Activated CD8-positive, alpha-beta T cell treated with anti-CD3 and anti-CD28 coated beads for 36 hours (primary cell): ENCODE results near the gene HS3ST2. TPM values are rescaled to one million over a fixed set of nuclear protein-coding genes. Genes with fewer than 3 reads are reported as not detected.

ENCODE experiments used
- ATAC-seq: fragments of 200-7000 bp; cut with Tn5 transposase; one replicate; pipeline ENCODE4 v1.10.0; 2021; ENCODE audit warnings: mild to moderate bottlenecking, moderate library complexity
- CTCF ChIA-PET: fragments of 350-600 bp; sonication (Branson Sonifier 250); formaldehyde crosslinking; loops from one replicate; lab custom pipeline; 2021; ENCODE audit warnings: antibody characterized with exemption; lab: Charles Lee
- POLR2A ChIA-PET: fragments of 350-600 bp; sonication (Branson Sonifier 250); formaldehyde crosslinking; loops from one replicate; lab custom pipeline; 2021; ENCODE audit warnings: antibody characterized with exemption; lab: Charles Lee
- DNase-seq: peaks from one replicate; pipeline ENCODE4 v3.0.0-alpha.2; 2020
- H3K27ac Mint-ChIP-seq: one replicate; pipeline ENCODE4 v1.8.0; 2021; ENCODE audit warnings: mild to moderate bottlenecking, mixed read lengths
- H3K27me3 Mint-ChIP-seq: one replicate; pipeline ENCODE4 v1.8.0; 2021; ENCODE audit warnings: mixed read lengths
- H3K36me3 Mint-ChIP-seq: one replicate; pipeline ENCODE4 v1.8.0; 2021; ENCODE audit warnings: low read depth, mixed read lengths
- H3K4me1 Mint-ChIP-seq: one replicate; pipeline ENCODE4 v1.8.0; 2021; ENCODE audit warnings: low read depth, mixed read lengths
- H3K4me3 Mint-ChIP-seq: one replicate; pipeline ENCODE4 v1.8.0; 2021; ENCODE audit warnings: mild to moderate bottlenecking, moderate library complexity, mixed read lengths
- H3K9me3 Mint-ChIP-seq: one replicate; pipeline ENCODE4 v1.8.0; 2021; ENCODE audit warnings: mixed read lengths
- intact Hi-C: fragments of 100-400 bp; cut with micrococcal nuclease; formaldehyde crosslinking; loops from one replicate; pipeline ENCODE4 v1.10.0; 2022
- total RNA-seq, 2 experiments: library from RNA; stranded (reverse); gene quantifications; one replicate each; pipeline ENCODE4 v1.2.3, GENCODE V29; 2021
- TF ChIP-seq, protein P1 (sequence below): fragments of 200-600 bp; IDR thresholded peaks from one replicate; pipeline ENCODE4 v1.8.0; 2022; ENCODE audit warnings: antibody characterized with exemption, mild to moderate bottlenecking

The HS3ST2 gene
- total RNA-seq, 2 experiments from 2014 or later: not detected

- DNase-seq (no peak), ATAC-seq (no peak)
- TF ChIP-seq, protein P1, sequence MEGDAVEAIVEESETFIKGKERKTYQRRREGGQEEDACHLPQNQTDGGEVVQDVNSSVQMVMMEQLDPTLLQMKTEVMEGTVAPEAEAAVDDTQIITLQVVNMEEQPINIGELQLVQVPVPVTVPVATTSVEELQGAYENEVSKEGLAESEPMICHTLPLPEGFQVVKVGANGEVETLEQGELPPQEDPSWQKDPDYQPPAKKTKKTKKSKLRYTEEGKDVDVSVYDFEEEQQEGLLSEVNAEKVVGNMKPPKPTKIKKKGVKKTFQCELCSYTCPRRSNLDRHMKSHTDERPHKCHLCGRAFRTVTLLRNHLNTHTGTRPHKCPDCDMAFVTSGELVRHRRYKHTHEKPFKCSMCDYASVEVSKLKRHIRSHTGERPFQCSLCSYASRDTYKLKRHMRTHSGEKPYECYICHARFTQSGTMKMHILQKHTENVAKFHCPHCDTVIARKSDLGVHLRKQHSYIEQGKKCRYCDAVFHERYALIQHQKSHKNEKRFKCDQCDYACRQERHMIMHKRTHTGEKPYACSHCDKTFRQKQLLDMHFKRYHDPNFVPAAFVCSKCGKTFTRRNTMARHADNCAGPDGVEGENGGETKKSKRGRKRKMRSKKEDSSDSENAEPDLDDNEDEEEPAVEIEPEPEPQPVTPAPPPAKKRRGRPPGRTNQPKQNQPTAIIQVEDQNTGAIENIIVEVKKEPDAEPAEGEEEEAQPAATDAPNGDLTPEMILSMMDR: no peak
- Mint-ChIP-seq H3K9me3 (no peaks in the 10 kb centered on the region), H3K27ac (no peak overlapping the region), H3K4me1 (no peaks in the 10 kb centered on the region), H3K27me3 (peaks cover 14% of the 10 kb centered on the region), H3K4me3 (no peak overlapping the region), H3K36me3 (no peaks in the 10 kb centered on the region)
- ChIA-PET CTCF (interaction anchor here (0.7 to 1.8 kb wide), 2 partner anchors 11 to 24 kb away, joined by 3 to 4 read pairs; no protein-coding TSS in a partner anchor), POLR2A (no interaction called here)
- intact Hi-C loops: no loop called here
Observed at GRCh38 chr16:22923491-22923890, 109.5 kb downstream of the HS3ST2 start.

GRCh38 chr16:22924492-22924891, 110.5 kb downstream of the HS3ST2 start:
- TF ChIP-seq, protein P1: no peak
- H3K4me1 Mint-ChIP-seq: no peaks in the 10 kb centered on the region
- POLR2A ChIA-PET: no interaction called here
- H3K27me3 Mint-ChIP-seq: peaks cover 13% of the 10 kb centered on the region
- DNase-seq (no peak), ATAC-seq (no peak)
- no peaks in the 10 kb centered on the region for H3K9me3 Mint-ChIP-seq
- no peak overlapping the region for H3K27ac Mint-ChIP-seq
- CTCF ChIA-PET: interaction anchor here (1.8 kb wide), 1 partner anchor 25 kb away, joined by 4 read pairs; no protein-coding TSS in a partner anchor
- no peaks in the 10 kb centered on the region for H3K36me3 Mint-ChIP-seq
- no peak overlapping the region for H3K4me3 Mint-ChIP-seq
- intact Hi-C loops: no loop called here

GRCh38 chr16:22926105-22926751, 112.3 kb downstream of the HS3ST2 start:
- Mint-ChIP-seq H3K36me3 (no peaks in the 10 kb centered on the region), H3K27ac (no peak overlapping the region), H3K4me3 (no peak overlapping the region), H3K27me3 (peaks cover 15% of the 10 kb centered on the region), H3K4me1 (no peaks in the 10 kb centered on the region), H3K9me3 (no peaks in the 10 kb centered on the region)
- intact Hi-C loops: no loop called here
- POLR2A ChIA-PET: no interaction called here
- no peak for DNase-seq
- no peak for ATAC-seq
- CTCF ChIA-PET: no interaction called here
- TF ChIP-seq, protein P1: no peak

GRCh38 chr16:22927306-22927705, 113.3 kb downstream of the HS3ST2 start:
- H3K4me1 Mint-ChIP-seq: no peaks in the 10 kb centered on the region

GRCh38 chr16:22928882-22929435, 115.0 kb downstream of the HS3ST2 start:
- ATAC-seq: no peak
- Mint-ChIP-seq H3K27ac (no peak overlapping the region), H3K4me1 (no peaks in the 10 kb centered on the region), H3K4me3 (no peak overlapping the region), H3K27me3 (peaks cover 19% of the 10 kb centered on the region), H3K9me3 (no peaks in the 10 kb centered on the region), H3K36me3 (no peaks in the 10 kb centered on the region)
- DNase-seq: no peak
- POLR2A ChIA-PET: no interaction called here
- TF ChIP-seq, protein P1: no peak
- intact Hi-C loops: no loop called here
- CTCF ChIA-PET: no interaction called here

More at GRCh38 chr16:22927306-22927705, 113.3 kb downstream of the HS3ST2 start:
- intact Hi-C loops: no loop called here
- POLR2A ChIA-PET: no interaction called here
- Mint-ChIP-seq H3K27ac (no peak overlapping the region), H3K4me3 (no peak overlapping the region), H3K27me3 (peaks cover 17% of the 10 kb centered on the region), H3K36me3 (no peaks in the 10 kb centered on the region), H3K9me3 (no peaks in the 10 kb centered on the region)
- CTCF ChIA-PET: interaction anchor here (0.7 kb wide), 1 partner anchor 29 kb away, joined by 3 read pairs; no protein-coding TSS in a partner anchor
- ATAC-seq: no peak
- DNase-seq: no peak
- TF ChIP-seq, protein P1: no peak
